Astrocyte of the cerebellum (primary cell): ENCODE data around the gene PARP12.

Source experiments
- DNase-seq: peaks from one replicate; pipeline ENCODE4 v3.0.0-alpha.2; 2011; ENCODE audit warnings: low read depth
- H3K4me3 ChIP-seq: 2 replicates; pipeline ENCODE4 v1.5.1; 2011; ENCODE audit warnings: mild to moderate bottlenecking, low read depth, low read length, moderate library complexity
- CTCF ChIP-seq: IDR thresholded peaks from 2 replicates; pipeline ENCODE4 v1.5.1; 2012; ENCODE audit warnings: low read length, low read depth, moderate library complexity, mild to moderate bottlenecking; ENCODE audit errors: missing control alignments
- in situ Hi-C: cut with HindIII; loops from 2 replicates; pipeline ENCODE4 v1.10.0; 2017; ENCODE audit warnings: low sequenced_read_pairs

Gene PARP12

DNA sequence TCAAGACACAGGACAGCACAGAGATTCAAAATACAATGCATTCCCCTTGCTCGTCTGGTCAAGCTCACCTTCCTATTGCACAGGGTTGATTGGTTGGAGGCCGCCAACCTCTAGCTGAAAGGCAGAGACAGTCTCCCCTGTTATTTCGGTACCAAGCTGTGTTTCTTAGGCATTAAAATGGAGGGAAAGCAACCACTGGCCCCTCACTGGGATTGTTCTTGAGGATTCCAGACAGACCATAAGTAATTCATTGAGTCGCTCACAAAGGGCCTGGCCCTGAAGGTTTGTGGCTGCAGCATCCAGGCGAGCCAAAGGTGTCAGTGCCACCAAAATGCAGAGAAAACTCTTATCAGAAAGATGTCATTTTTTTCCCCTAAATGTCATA is 81.2 kb downstream of the PARP12 start:
- no peak for DNase-seq
- no peak for TF ChIP-seq CTCF
- no peak overlapping the region for H3K4me3 ChIP-seq
- in situ Hi-C loops: no loop called here

DNA sequence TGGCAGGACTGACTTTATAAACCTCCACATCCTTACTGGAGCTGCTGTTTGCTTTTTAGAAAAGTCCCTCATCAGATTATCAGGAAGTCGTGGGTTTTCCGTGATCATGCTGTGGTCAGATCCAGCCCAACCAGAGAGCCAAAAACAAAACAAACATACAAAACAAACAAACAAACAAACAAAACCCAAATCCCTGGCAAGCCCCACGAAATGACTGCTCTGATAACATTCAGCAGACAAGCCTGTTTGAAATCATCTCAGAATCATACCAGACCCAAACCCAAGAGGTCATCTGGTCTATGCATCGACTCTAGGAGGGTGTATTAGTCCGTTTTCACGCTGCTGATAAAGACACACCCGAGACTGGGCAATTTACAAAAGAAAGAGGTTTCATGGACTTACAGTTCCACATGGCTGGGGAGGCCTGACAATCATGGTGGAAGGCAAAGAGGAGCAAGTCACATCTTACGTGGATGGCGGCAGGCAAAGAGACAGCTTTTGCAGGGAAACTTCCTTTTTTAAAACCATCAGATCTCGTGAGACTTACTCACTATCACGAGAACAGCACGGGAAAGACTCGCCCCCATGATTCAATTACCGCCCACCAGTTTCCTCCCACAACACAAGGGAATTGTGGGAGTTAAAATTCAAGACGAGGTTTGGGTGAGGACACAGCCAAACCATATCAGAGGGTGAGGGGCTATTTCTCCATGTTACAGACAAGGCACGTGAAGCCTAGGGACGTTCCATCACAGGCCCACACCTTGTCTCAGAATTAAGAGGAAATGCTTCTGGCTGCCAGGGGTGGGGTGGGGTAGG is 85.7 kb downstream of the PARP12 start:
- no peak overlapping the region for H3K4me3 ChIP-seq
- no peak for DNase-seq
- no peak for TF ChIP-seq CTCF
- in situ Hi-C loops: no loop called here

DNA sequence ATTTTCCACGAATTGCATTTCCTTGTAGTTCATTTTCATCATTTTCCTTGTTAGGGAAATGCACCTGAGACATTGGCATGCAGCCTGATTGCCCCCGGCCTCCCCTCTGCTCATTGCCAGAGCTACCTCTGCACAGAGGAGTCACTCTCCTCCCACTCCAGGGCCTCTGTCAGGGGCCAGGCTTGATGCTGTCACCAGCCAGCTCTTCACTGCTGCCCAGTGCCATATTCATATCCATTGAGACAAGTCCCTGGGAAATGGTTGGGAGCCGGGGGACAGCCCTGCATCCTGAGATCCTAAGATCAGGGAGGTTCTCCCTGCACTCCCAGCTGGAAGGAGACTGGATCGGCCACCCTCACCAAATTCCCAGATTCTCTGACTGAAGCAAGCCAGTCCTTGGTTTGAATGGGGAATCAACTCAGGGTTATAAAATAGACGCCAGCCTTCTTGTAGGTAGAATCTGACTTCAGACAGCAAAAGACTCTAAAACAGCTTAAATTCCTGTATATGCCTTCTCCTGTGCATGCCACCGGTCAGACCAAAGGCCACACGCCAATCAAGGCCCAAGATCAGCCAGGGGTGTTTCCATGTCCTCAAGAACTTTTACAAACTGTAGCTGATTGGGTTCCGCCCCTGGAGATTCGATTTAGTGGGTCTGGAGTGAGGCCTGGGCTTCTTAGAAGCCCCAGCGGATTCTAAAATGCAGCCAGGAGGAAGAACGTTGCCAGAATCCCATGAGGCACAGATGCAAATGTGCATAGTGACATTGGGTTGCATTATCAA is 86.5 kb downstream of the PARP12 start:
- no peak for TF ChIP-seq CTCF
- H3K4me3 ChIP-seq: no peak overlapping the region
- in situ Hi-C loops: no loop called here
- DNase-seq: no peak

DNA sequence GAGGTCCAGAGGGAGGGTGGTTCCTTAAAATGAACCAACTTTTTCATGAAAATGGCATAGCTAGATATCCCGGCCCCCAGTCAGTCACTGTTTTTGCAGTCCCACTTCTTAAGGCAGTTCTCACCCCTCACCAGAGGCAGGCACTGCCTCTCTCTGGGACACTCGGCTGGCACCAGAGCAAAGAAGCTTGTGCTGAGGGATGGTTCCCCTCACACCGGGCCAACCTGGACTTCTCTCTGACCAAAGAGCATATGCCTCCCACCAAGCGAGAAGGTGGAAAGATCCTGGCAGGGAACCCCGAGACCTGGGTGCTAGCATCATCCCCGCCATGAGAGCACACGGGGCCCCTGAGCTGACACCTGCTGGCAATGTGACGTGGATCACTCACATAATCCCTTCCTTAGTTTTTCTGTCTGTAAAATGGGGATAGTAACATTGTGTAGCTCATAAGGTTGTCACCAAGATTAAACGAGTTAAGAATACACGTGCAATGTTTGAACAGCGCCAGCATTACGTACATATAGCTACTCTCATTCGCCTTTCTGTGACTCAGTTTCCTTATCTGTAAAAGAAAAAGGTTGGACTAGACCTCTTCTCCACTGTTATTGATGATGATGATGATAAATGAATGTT is 88.5 kb downstream of the PARP12 start:
- TF ChIP-seq CTCF: no peak
- in situ Hi-C loops: no loop called here
- no peak overlapping the region for H3K4me3 ChIP-seq
- DNase-seq: no peak
